ENCODE results near the gene ATP6V0E1. TPM values are rescaled to one million over a fixed set of nuclear protein-coding genes. Genes with fewer than 3 reads are reported as not detected.
A peak's percentile ranks its signal among the peaks of the same experiment; 100 is the strongest.

The ATP6V0E1 gene
- total RNA-seq, 1 donor from 2014 or later = 261 TPM

- no peak for DNase-seq (ENCODE audit: extremely low spot score, unreplicated experiment)
- H3K27ac Mint-ChIP-seq (ENCODE audit: unreplicated experiment) = no peak overlapping the region
- no peaks in the 10 kb centered on the region for H3K27me3 Mint-ChIP-seq (ENCODE audit: unreplicated experiment)
- H3K4me1 Mint-ChIP-seq (ENCODE audit: unreplicated experiment) = peaks cover 13% of the 10 kb centered on the region
- H3K36me3 Mint-ChIP-seq (ENCODE audit: unreplicated experiment) = peaks cover 18% of the 10 kb centered on the region
- H3K4me3 Mint-ChIP-seq (ENCODE audit: unreplicated experiment) = no peak overlapping the region
- no peaks in the 10 kb centered on the region for H3K9me3 Mint-ChIP-seq (ENCODE audit: unreplicated experiment)
- no peak for TF ChIP-seq CTCF (IDR thresholded peaks at IDR 0.05)
Observed at GRCh38 chr5:173032730-173033129, 49.2 kb downstream of the ATP6V0E1 start.

GRCh38 chr5:173033923-173034322, 50.4 kb downstream of the ATP6V0E1 start:
- peaks cover 13% of the 10 kb centered on the region for H3K4me1 Mint-ChIP-seq (ENCODE audit: unreplicated experiment)
- H3K4me3 Mint-ChIP-seq (ENCODE audit: unreplicated experiment) = no peak overlapping the region
- no peak for DNase-seq (ENCODE audit: extremely low spot score, unreplicated experiment)
- no peak for TF ChIP-seq CTCF (IDR thresholded peaks at IDR 0.05)
- no peaks in the 10 kb centered on the region for H3K27me3 Mint-ChIP-seq (ENCODE audit: unreplicated experiment)
- peaks cover 16% of the 10 kb centered on the region for H3K36me3 Mint-ChIP-seq (ENCODE audit: unreplicated experiment)
- H3K9me3 Mint-ChIP-seq (ENCODE audit: unreplicated experiment) = no peaks in the 10 kb centered on the region
- no peak overlapping the region for H3K27ac Mint-ChIP-seq (ENCODE audit: unreplicated experiment)

GRCh38 chr5:173035904-173036707, 52.5 kb downstream of the ATP6V0E1 start:
- Mint-ChIP-seq H3K4me3 (ENCODE audit: unreplicated experiment) (no peak overlapping the region), H3K27ac (ENCODE audit: unreplicated experiment) (peak overlapping the region; percentile 79)

GRCh38 chr5:173039188-173039587, 55.6 kb downstream of the ATP6V0E1 start:
- H3K4me1 Mint-ChIP-seq (ENCODE audit: unreplicated experiment) = peaks cover 13% of the 10 kb centered on the region
- H3K27ac Mint-ChIP-seq (ENCODE audit: unreplicated experiment) = no peak overlapping the region
- peaks cover 18% of the 10 kb centered on the region for H3K36me3 Mint-ChIP-seq (ENCODE audit: unreplicated experiment)
- no peaks in the 10 kb centered on the region for H3K27me3 Mint-ChIP-seq (ENCODE audit: unreplicated experiment)
- no peak for DNase-seq (ENCODE audit: extremely low spot score, unreplicated experiment)
- H3K4me3 Mint-ChIP-seq (ENCODE audit: unreplicated experiment) = no peak overlapping the region
- TF ChIP-seq CTCF (IDR thresholded peaks at IDR 0.05) = no peak
- no peaks in the 10 kb centered on the region for H3K9me3 Mint-ChIP-seq (ENCODE audit: unreplicated experiment)

More at GRCh38 chr5:173035904-173036707, 52.5 kb downstream of the ATP6V0E1 start:
- no peaks in the 10 kb centered on the region for H3K27me3 Mint-ChIP-seq (ENCODE audit: unreplicated experiment)
- peaks cover 18% of the 10 kb centered on the region for H3K36me3 Mint-ChIP-seq (ENCODE audit: unreplicated experiment)
- no peaks in the 10 kb centered on the region for H3K9me3 Mint-ChIP-seq (ENCODE audit: unreplicated experiment)
- TF ChIP-seq CTCF (IDR thresholded peaks at IDR 0.05) = no peak
- DNase-seq (ENCODE audit: extremely low spot score, unreplicated experiment) = no peak
- peaks cover 13% of the 10 kb centered on the region for H3K4me1 Mint-ChIP-seq (ENCODE audit: unreplicated experiment)

GRCh38 chr5:173039964-173040363, 56.4 kb downstream of the ATP6V0E1 start:
- TF ChIP-seq CTCF (IDR thresholded peaks at IDR 0.05) = no peak
- H3K4me1 Mint-ChIP-seq (ENCODE audit: unreplicated experiment) = peaks cover 10% of the 10 kb centered on the region
- no peak overlapping the region for H3K4me3 Mint-ChIP-seq (ENCODE audit: unreplicated experiment)
- no peak overlapping the region for H3K27ac Mint-ChIP-seq (ENCODE audit: unreplicated experiment)
- H3K9me3 Mint-ChIP-seq (ENCODE audit: unreplicated experiment) = no peaks in the 10 kb centered on the region
- H3K36me3 Mint-ChIP-seq (ENCODE audit: unreplicated experiment) = peaks cover 13% of the 10 kb centered on the region
- H3K27me3 Mint-ChIP-seq (ENCODE audit: unreplicated experiment) = no peaks in the 10 kb centered on the region
- DNase-seq (ENCODE audit: extremely low spot score, unreplicated experiment) = no peak
